Lower lobe of right lung (tissue), 2 donors: Measurements from ENCODE around the gene ADGRG1. TPM values are rescaled to one million over a fixed set of nuclear protein-coding genes. Genes with fewer than 3 reads are reported as not detected.

Experiments
- ATAC-seq, 2 donors: fragments of 200-7000 bp; cut with Tn5 transposase; one replicate each; pipeline ENCODE4 v1.9.1; 2020 to 2022; ENCODE audit warnings: mild to moderate bottlenecking in 2 of 2, moderate library complexity in 2 of 2
- DNase-seq: peaks from one replicate; pipeline ENCODE4 v3.0.0-alpha.2; 2020
- H3K27ac ChIP-seq: fragments of 200-600 bp; one replicate; pipeline ENCODE4 v1.8.0; 2022
- H3K27me3 ChIP-seq: fragments of 200-600 bp; one replicate; pipeline ENCODE4 v1.8.0; 2022; ENCODE audit warnings: low read depth
- H3K36me3 ChIP-seq: fragments of 200-600 bp; one replicate; pipeline ENCODE4 v1.8.0; 2022; ENCODE audit warnings: mild to moderate bottlenecking
- H3K4me1 ChIP-seq: fragments of 200-600 bp; one replicate; pipeline ENCODE4 v1.8.0; 2022
- H3K4me3 ChIP-seq: fragments of 200-600 bp; one replicate; pipeline ENCODE4 v1.8.0; 2022; ENCODE audit warnings: mild to moderate bottlenecking
- H3K9me3 ChIP-seq: fragments of 200-600 bp; one replicate; pipeline ENCODE4 v1.8.0; 2022
- intact Hi-C: fragments of 100-400 bp; cut with DNase I; formaldehyde crosslinking; loops from one replicate; pipeline ENCODE4 v1.11.0; 2022
- total RNA-seq: library from RNA; stranded (reverse); fragmentation: NEBNext Ultra II Directional; extraction: Animal tissue kit (Norgen Biotek cat#: 25700); gene quantifications from one replicate; pipeline ENCODE4 v1.2.1, GENCODE V29; 2021
- TF ChIP-seq, protein P1 (sequence below): fragments of 200-600 bp; IDR thresholded peaks from one replicate; pipeline ENCODE4 v1.8.0; 2022; ENCODE audit warnings: antibody characterized with exemption, mild to moderate bottlenecking
- donor health status: DM: no; HTN: yes; CAD: no; lungs with severe emphysema.

Gene ADGRG1
- total RNA-seq, 1 donor from 2014 or later, result 37.9 TPM

DNA sequence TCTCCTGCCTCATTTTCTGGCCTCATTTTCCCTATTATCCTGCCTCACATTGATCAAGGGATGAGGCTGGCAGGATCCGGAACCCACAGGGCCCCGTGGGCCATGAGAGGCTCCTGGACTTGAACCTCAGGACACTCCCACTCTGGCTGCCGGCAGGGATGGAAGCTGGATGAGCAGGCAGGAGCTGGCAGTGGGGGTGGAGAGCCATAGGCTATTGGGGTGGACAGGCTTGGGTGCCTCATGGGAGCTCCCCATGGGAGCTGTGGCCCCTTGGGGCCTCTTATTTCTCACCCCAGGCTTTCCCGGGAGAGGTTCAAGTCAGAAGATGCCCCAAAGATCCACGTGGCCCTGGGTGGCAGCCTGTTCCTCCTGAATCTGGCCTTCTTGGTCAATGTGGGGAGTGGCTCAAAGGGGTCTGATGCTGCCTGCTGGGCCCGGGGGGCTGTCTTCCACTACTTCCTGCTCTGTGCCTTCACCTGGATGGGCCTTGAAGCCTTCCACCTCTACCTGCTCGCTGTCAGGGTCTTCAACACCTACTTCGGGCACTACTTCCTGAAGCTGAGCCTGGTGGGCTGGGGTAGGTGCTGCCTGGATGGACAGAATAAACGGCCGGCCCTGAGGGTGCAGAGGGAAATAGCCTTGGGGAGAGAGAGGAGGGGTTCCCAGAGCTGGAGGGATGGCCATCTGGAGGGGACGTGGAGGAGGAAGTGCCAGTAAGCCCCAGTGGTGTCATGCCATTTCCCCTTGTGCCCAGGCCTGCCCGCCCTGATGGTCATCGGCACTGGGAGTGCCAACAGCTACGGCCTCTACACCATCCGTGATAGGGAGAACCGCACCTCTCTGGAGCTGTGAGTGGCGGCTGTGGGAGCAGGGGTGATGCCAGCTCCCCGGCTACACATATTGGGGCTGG is 55.5 kb downstream of the ADGRG1 start:
- Histone ChIP-seq H3K4me3 (no peak overlapping the region), H3K9me3 (no peaks in the 10 kb centered on the region), H3K4me1 (no peaks in the 10 kb centered on the region), H3K27ac (no peak overlapping the region), H3K27me3 (no peaks in the 10 kb centered on the region), H3K36me3 (no peaks in the 10 kb centered on the region)
- ATAC-seq (no peak), DNase-seq (no peak)
- intact Hi-C loops, result no loop called here
- TF ChIP-seq, protein P1, sequence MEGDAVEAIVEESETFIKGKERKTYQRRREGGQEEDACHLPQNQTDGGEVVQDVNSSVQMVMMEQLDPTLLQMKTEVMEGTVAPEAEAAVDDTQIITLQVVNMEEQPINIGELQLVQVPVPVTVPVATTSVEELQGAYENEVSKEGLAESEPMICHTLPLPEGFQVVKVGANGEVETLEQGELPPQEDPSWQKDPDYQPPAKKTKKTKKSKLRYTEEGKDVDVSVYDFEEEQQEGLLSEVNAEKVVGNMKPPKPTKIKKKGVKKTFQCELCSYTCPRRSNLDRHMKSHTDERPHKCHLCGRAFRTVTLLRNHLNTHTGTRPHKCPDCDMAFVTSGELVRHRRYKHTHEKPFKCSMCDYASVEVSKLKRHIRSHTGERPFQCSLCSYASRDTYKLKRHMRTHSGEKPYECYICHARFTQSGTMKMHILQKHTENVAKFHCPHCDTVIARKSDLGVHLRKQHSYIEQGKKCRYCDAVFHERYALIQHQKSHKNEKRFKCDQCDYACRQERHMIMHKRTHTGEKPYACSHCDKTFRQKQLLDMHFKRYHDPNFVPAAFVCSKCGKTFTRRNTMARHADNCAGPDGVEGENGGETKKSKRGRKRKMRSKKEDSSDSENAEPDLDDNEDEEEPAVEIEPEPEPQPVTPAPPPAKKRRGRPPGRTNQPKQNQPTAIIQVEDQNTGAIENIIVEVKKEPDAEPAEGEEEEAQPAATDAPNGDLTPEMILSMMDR, result no peak

DNA sequence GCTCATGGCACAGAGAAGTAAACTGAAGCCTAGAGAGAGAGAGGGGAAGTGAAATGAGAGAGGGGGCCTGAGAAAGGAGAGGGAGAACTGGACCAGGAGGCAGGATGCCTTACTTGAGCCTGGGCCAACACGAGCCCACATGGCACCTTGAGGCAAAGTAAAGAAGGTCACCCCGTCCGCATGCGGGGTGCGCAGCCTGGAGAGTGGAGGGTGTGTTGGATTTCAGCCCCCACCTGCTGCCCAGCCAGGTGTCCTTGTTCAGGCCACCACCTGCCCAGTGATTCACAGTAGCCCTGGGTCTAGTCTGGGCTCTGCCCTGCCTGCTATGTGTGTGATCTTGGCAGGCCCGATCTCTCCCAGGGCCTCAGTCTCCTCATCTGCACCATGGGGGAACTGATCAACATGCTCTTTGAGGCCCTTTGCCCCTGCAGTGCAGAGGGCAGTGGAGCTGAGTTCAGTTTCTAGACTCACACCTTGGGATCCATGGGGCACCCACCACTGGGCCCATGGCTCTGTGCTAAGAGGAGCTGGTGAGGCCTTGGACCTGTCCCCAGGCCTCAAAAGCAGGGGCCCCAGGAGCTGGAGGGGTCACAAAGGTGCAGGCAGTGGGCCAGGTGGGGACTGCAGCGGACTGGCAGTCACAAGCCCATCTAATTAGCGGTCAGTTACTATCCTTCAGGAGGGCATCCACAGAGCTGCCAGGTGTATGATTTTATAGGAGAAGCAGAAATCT is 56.4 kb downstream of the ADGRG1 start:
- H3K4me1 ChIP-seq, result no peaks in the 10 kb centered on the region
- H3K27ac ChIP-seq, result no peak overlapping the region
- TF ChIP-seq, protein P1, result no peak
- ATAC-seq (no peak), DNase-seq (no peak)
- no peaks in the 10 kb centered on the region for H3K36me3 ChIP-seq
- H3K9me3 ChIP-seq, result no peaks in the 10 kb centered on the region
- no peaks in the 10 kb centered on the region for H3K27me3 ChIP-seq
- H3K4me3 ChIP-seq, result no peak overlapping the region
- intact Hi-C loops, result no loop called here

DNA sequence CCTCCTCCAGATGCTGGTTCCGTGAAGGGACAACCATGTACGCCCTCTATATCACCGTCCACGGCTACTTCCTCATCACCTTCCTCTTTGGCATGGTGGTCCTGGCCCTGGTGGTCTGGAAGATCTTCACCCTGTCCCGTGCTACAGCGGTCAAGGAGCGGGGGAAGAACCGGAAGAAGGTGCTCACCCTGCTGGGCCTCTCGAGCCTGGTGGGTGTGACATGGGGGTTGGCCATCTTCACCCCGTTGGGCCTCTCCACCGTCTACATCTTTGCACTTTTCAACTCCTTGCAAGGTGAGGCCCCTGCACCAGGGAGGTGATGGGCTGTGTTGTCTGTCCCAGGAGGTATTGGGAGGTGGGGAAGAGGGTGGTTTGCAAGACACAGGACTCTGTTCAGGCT is 57.2 kb downstream of the ADGRG1 start:
- DNase-seq (no peak), ATAC-seq (no peak)
- H3K9me3 ChIP-seq, result no peaks in the 10 kb centered on the region
- H3K36me3 ChIP-seq, result no peaks in the 10 kb centered on the region
- no peak overlapping the region for H3K27ac ChIP-seq
- H3K4me3 ChIP-seq, result no peak overlapping the region
- no peaks in the 10 kb centered on the region for H3K4me1 ChIP-seq
- TF ChIP-seq, protein P1, result no peak
- intact Hi-C loops, result no loop called here
- no peaks in the 10 kb centered on the region for H3K27me3 ChIP-seq

DNA sequence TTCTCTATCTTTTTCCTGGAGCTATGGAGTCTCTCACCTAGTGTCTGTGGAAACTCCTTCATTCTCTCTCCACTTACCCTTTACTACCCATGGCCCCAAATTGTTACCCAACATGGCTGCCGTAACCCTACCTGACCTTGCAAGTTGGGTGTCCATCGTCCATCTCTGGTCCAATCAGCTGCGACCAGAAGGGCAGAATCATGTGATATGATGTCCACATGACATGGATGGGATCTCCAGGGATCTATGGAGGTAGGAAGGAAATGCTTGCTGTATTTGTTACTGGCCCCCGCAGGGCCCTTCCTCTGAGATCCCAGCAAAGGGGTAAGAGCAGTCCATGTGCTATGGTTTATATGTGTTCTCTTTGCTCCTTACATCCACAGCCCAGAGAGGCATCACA is 58.1 kb downstream of the ADGRG1 start:
- Histone ChIP-seq H3K36me3 (no peaks in the 10 kb centered on the region), H3K27me3 (no peaks in the 10 kb centered on the region), H3K27ac (no peak overlapping the region), H3K4me3 (no peak overlapping the region), H3K4me1 (no peaks in the 10 kb centered on the region), H3K9me3 (no peaks in the 10 kb centered on the region)
- no peak for ATAC-seq
- TF ChIP-seq, protein P1, result no peak
- intact Hi-C loops, result no loop called here
- no peak for DNase-seq

DNA sequence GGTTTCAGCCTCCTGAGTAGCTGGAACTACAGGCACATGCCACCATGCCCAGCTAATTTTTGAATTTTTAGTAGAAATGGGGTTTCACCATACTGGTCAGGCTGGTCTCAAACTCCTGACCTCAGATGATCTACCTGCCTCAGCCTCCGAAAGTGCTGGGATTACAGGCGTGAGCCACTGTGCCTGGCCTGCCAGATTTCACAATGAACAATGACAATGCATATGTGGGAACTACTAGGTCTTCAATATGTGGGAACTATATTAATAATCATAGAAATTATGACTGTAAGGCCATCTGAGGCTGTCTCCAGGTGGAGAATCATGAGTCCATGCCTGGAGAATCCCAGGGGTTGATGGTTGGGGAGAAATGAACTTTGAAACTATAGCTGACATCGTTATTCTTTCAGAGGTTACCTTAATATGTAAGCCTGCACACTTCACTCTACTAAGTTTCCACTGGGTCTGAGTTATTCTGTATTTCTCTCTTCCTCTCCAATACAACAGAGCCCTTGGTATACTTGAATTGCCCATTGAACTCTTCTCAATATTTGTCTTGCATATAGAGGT is 59.0 kb downstream of the ADGRG1 start:
- no peak for ATAC-seq
- intact Hi-C loops, result no loop called here

More for the DNA sequence above, 59.0 kb downstream of the ADGRG1 start:
- Histone ChIP-seq H3K36me3 (no peaks in the 10 kb centered on the region), H3K4me3 (no peak overlapping the region), H3K9me3 (no peaks in the 10 kb centered on the region), H3K27ac (no peak overlapping the region), H3K27me3 (no peaks in the 10 kb centered on the region), H3K4me1 (no peaks in the 10 kb centered on the region)
- no peak for DNase-seq
- TF ChIP-seq, protein P1, result no peak
